PC-3 (cell line): Measurements from ENCODE around the gene SPACA6.

Source experiments
- CTCF ChIP-seq: fragments of 300-600 bp; sonication (generic); conservative IDR thresholded peaks from 2 replicates; pipeline ENCODE4 v1.5.1; 2017; ENCODE audit warnings: antibody characterized with exemption, low read depth, mild to moderate bottlenecking, low read length
- EZH2 ChIP-seq: fragments of 300-600 bp; sonication (generic); IDR thresholded peaks from one replicate; pipeline ENCODE4 v1.6.1; 2017; ENCODE audit warnings: antibody characterized with exemption, mild to moderate bottlenecking, low read length; ENCODE audit not compliant: unreplicated experiment
- EZH2phosphoT487 ChIP-seq: fragments of 300-600 bp; sonication (generic); IDR thresholded peaks from 2 replicates; pipeline ENCODE4 v1.6.1; 2018; ENCODE audit warnings: mild to moderate bottlenecking, antibody characterized with exemption, low read length, borderline replicate concordance

DNA sequence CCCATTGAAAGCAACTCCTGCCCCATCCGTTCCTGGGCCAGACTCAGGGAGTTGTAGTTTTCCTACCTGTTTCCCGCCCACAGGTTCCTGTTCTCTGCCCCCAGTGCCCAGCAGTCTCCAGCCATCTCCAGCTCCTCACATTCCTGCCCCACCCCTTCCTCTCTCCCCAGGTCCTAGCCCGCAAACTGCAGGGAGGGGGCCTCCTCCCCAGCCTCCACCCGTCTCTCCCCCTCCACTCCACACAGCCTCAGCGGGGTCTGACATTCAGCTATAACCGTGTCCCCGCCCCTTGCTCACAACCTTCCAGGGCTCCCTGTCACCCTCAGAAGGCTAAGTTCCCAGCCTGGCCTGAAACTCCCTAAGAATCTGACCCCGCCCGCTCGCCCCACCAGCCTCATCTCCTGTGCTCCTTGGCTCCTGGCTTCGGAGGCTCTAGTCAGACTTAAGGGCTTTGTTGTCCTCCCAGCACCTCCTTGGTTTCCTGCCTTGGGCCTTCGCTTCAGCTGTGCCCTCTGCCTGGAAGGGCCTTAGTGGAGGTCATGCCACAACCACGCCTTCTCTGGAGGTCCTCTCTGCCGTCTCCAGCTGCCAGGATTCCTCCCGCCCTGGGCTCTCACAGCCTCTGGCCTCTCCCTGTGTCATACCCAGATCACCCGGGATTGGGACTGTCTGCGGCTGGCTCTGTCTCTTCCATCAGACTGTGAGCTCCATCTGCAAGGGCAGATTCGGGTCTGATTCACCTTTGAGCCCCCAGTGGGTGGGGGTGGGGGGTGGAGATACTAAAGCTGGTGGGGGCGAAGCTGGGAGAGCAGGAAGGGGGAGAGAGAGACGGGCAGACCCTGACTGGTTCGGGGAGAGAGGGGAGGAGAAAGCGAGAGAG, 5.1 kb upstream of the SPACA6 start:
- no peak for TF ChIP-seq CTCF
- TF ChIP-seq EZH2phosphoT487 = no peak
- no peak for TF ChIP-seq EZH2
